CD1c-positive myeloid dendritic cell (primary cell): ENCODE data around the gene TTBK2.

Source experiments
- DNase-seq: peaks from one replicate; pipeline ENCODE4 v3.0.0-alpha.2; 2016; ENCODE audit errors: extremely low spot score

Gene TTBK2

DNA sequence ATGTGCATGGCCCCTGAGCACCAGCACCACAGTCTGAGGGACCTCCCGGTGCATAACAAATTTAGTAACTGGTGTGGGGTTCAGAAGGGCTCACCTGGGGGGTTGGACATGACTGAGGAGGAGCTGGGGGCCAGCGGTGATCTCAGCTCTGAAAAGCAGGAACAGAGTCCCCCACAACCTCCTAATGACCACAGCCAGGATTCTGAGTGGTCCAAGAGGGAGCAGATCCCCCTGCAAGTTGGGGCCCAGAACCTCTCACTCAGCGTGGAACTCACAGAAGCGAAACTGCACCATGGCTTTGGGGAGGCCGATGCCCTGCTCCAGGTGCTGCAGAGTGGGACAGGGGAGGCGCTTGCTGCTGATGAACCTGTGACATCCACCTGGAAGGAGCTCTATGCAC is 226.6 kb downstream of the TTBK2 start:
- DNase-seq = no peak

GRCh38 chr15:42693496-42693895 is 227.1 kb downstream of the TTBK2 start:
- no peak for DNase-seq

DNA sequence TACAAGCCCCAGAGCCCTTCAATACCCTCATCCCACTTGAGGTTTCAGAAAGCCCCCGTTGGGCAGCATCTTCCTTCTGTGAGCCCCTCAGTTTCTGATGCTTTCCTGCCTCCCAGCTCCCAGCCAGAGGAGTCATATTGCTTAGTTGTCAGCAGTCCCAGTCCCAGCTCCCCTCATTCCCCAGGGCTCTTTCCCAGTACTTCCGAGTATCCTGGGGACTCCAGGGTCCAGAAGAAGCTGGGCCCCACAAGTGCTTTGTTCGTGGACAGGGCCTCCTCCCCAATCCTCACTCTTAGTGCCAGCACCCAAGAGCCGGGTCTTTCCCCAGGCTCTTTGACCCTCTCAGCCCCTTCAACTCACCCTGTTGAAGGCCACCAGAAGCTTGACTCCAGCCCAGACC is 227.6 kb downstream of the TTBK2 start:
- DNase-seq = no peak

- DNase-seq = no peak
These were observed 228.0 kb downstream of the TTBK2 start for GRCh38 chr15:42692536-42692935.

DNA sequence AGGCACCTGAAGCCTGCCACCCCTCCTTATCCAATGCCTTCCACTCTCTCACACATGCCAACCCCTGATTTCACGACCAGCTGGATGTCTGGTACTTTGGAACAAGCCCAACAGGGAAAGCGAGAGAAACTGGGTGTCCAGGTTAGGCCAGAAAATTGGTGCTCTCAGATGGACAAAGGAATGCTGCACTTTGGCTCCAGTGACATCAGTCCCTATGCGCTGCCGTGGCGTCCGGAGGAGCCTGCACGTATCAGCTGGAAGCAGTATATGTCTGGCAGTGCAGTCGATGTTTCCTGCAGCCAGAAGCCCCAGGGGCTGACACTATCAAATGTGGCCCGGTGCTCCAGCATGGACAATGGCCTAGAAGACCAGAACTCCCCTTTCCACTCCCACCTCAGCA is 228.8 kb downstream of the TTBK2 start:
- no peak for DNase-seq

DNA sequence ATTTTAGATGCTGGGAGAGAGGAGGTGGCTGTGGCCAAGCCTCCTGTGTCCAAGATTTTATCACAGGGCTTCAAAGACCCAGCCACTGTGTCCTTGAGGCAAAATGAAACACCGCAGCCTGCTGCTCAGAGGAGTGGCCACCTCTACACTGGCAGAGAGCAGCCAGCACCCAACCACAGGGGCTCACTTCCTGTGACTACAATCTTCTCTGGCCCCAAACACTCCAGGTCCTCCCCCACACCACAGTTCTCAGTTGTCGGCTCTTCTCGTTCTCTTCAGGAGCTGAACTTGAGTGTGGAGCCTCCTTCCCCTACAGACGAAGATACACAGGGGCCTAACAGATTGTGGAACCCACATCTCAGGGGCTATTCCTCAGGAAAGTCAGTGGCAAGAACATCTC is 229.3 kb downstream of the TTBK2 start:
- DNase-seq = no peak
